Upper lobe of left lung (tissue), 6 donors: ENCODE data around the gene TEAD3. TPM values are rescaled to one million over a fixed set of nuclear protein-coding genes. Genes with fewer than 3 reads are reported as not detected.

Experiments
- ATAC-seq, 2 donors: fragments of 200-7000 bp; cut with Tn5 transposase; one replicate each; pipeline ENCODE4 v1.9.1; 2022; ENCODE audit warnings: mild to moderate bottlenecking in 2 of 2, moderate library complexity in 2 of 2; ENCODE audit not compliant: low FRiP score in 2 of 2
- DNase-seq, 2 donors: peaks; one replicate each; pipeline ENCODE4 v3.0.0-alpha.2; 2019 to 2020
- H3K27ac ChIP-seq, 4 donors: fragments of 200-600 bp; sonication (generic); one replicate each; pipeline ENCODE4 v1.5.1; 2016 to 2019
- H3K27me3 ChIP-seq, 4 donors: fragments of 200-600 bp; sonication (generic); one replicate each; pipeline ENCODE4 v1.5.1; 2017 to 2019
- H3K36me3 ChIP-seq, 4 donors: fragments of 200-600 bp; sonication (generic); one replicate each; pipeline ENCODE4 v1.5.1; 2016 to 2019
- H3K4me1 ChIP-seq, 4 donors: fragments of 200-600 bp; sonication (generic); one replicate each; pipeline ENCODE4 v1.5.1; 2018 to 2019
- H3K4me3 ChIP-seq, 4 donors: fragments of 200-600 bp; sonication (generic); one replicate each; pipeline ENCODE4 v1.5.1; 2017 to 2019; ENCODE audit warnings: mild to moderate bottlenecking in 2 of 4, moderate library complexity in 1 of 4
- H3K9me3 ChIP-seq, 4 donors: fragments of 200-600 bp; sonication (generic); one replicate each; pipeline ENCODE4 v1.5.1; 2018 to 2019
- CTCF ChIP-seq, 6 experiments: fragments of 450-650 bp in 4 of 6; fragments of 200-600 bp in 2 of 6; sonication (generic) in 2 of 6; IDR thresholded peaks; one replicate each; pipeline ENCODE4 v1.5.1; 2016 to 2019; ENCODE audit warnings: antibody characterized with exemption in 6 of 6
- EP300 ChIP-seq, 4 donors: sonication (generic); formaldehyde crosslinking; IDR thresholded peaks; one replicate each; pipeline ENCODE4 v1.5.1; 2017; ENCODE audit warnings: antibody characterized with exemption in 4 of 4, control low read depth in 2 of 4
- POLR2A ChIP-seq, 4 donors: fragments of 450-650 bp; IDR thresholded peaks; one replicate each; pipeline ENCODE4 v1.5.1; 2016 to 2017; ENCODE audit warnings: antibody characterized with exemption in 4 of 4, mild to moderate bottlenecking in 2 of 4
- POLR2AphosphoS5 ChIP-seq, 2 donors: sonication (generic); formaldehyde crosslinking; IDR thresholded peaks; one replicate each; pipeline ENCODE4 v1.5.1; 2017; ENCODE audit warnings: antibody characterized with exemption in 2 of 2
- WGBS, 2 donors: methylation state at CpG; one replicate each; pipeline ENCODE4 v1.1.5; 2017 to 2018; 5-methylcytosine and 5-hydroxymethylcytosine counted together
- total RNA-seq, 6 donors: library from RNA; depleted of rRNA in 4 of 6; stranded (reverse); fragments of >200 nt in 4 of 6; gene quantifications; one replicate each; pipeline versions ENCODE4 v1.1.0 to v1.2.1, GENCODE V29; 2016 to 2021
- donor health status: DM: no; HTN: no; CAD: no; lungs with moderate emphysema.
- donor health status: DM: no; HTN: yes; CAD: no; lungs with severe emphysema.

The TEAD3 gene
- total RNA-seq, 6 donors from 2014 or later = 19.0 to 28.2 (median 21.2) TPM

GRCh38 chr6:35488517-35488862 lies 8.4 kb downstream of the TEAD3 start:
- DNase-seq = no peak
- H3K9me3 ChIP-seq = no peaks in the 10 kb centered on the region
- no peaks in the 10 kb centered on the region for H3K27me3 ChIP-seq
- peaks cover 0 to 10% (median 0%) of the 10 kb centered on the region in 4 donors for H3K36me3 ChIP-seq
- ATAC-seq = no peak
- H3K4me3 ChIP-seq = no peak overlapping the region
- H3K4me1 ChIP-seq = peaks cover 55 to 75% (median 66%) of the 10 kb centered on the region in 4 donors
- no peak for TF ChIP-seq CTCF (IDR thresholded peaks at IDR 0.05)
- TF ChIP-seq POLR2A (IDR thresholded peaks at IDR 0.05) = no peak
- TF ChIP-seq POLR2AphosphoS5 (IDR thresholded peaks at IDR 0.05) = no peak
- no peak for TF ChIP-seq EP300 (IDR thresholded peaks at IDR 0.05)
- H3K27ac ChIP-seq = peak overlapping the region; percentile 61 to 84 (median 70)
- 64 to 74% methylated on average over 9 of the region's 9 CpGs for WGBS, 2 donors

GRCh38 chr6:35487658-35488516 lies 9.0 kb downstream of the TEAD3 start:
- Histone ChIP-seq H3K27ac (peak overlapping the region; percentile 61 to 84 (median 70)), H3K27me3 (no peaks in the 10 kb centered on the region), H3K9me3 (no peaks in the 10 kb centered on the region), H3K4me3 (no peak overlapping the region), H3K4me1 (peaks cover 53 to 70% (median 65%) of the 10 kb centered on the region in 4 donors), H3K36me3 (peaks cover 0 to 10% (median 0%) of the 10 kb centered on the region in 4 donors)
- peak in 1 of 2 donors; percentile 76 for DNase-seq
- no peak for TF ChIP-seq EP300 (IDR thresholded peaks at IDR 0.05)
- TF ChIP-seq POLR2A (IDR thresholded peaks at IDR 0.05) = no peak
- TF ChIP-seq CTCF (IDR thresholded peaks at IDR 0.05) = no peak
- TF ChIP-seq POLR2AphosphoS5 (IDR thresholded peaks at IDR 0.05) = no peak
- ATAC-seq = no peak
- 35 to 45% methylated on average over 7 to 9 of the region's 9 CpGs for WGBS, 2 donors

DNA sequence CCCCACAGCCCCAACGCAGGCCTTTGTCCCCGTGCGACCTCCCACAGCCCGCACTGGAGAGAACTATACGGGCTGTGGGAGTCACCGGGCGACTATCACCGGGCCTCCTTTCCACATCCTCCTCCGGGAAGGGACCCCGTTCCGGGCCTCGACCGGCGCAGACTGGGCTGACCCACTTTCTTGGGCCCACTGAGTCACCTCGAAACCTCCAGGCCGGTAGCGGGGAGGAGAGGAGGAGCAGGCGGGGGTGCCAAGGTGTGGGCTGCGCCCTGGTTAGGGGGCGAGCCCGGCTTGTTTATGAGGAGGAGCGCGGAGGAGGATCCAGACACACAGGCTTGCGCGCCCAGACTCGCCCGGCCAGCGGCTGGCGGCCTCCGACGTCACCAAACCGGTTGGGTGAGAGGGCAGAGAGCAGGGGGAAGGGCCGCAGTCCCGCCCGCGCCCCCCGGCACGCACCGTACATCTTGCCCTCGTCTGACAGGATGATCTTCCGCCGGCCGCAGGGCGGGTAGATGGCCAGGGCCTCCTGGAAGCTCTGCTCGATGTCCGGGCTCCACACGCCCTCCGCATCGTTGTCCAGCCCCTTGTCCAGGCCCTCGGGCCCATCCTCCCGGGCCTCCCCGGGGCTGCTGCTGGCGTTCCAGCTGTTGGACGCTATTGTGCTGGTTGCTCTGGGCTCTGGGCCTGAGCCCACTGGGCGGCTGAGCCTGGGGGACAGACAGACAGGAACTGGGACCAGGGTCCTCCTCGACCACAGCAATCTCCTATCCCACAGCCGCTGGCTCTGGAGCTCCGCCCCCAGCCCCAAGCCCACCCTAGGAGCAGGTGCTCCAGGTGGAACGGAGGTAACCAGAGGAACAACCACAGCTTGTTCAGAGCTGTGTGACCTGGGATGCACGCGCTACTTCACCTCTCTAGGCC lies 10.6 kb downstream of the TEAD3 start:
- no peaks in the 10 kb centered on the region for H3K27me3 ChIP-seq
- H3K27ac ChIP-seq = peak overlapping the region; percentile 82 to 87 (median 85)
- no peak for TF ChIP-seq CTCF (IDR thresholded peaks at IDR 0.05)
- TF ChIP-seq POLR2AphosphoS5 (IDR thresholded peaks at IDR 0.05) = peak in 1 of 2 donors; percentile 46
- peak in 2 of 4 donors; percentile 8 to 60 for TF ChIP-seq POLR2A (IDR thresholded peaks at IDR 0.05)
- ATAC-seq (peak; percentile 75 to 76), DNase-seq (peak; percentile 70 to 92)
- H3K9me3 ChIP-seq = no peaks in the 10 kb centered on the region
- 62 to 74% methylated on average over 57 to 60 of the region's 61 CpGs for WGBS, 2 donors
- H3K4me3 ChIP-seq = peak overlapping the region in 3 of 4 donors; percentile 7 to 33 (median 26)
- peaks cover 0 to 13% (median 0%) of the 10 kb centered on the region in 4 donors for H3K36me3 ChIP-seq
- peaks cover 38 to 54% (median 49%) of the 10 kb centered on the region in 4 donors for H3K4me1 ChIP-seq

- Histone ChIP-seq H3K4me3 (peak overlapping the region in 2 of 4 donors; percentile 26 to 33), H3K36me3 (peaks cover 0 to 13% (median 0%) of the 10 kb centered on the region in 4 donors), H3K4me1 (peaks cover 34 to 49% (median 44%) of the 10 kb centered on the region in 4 donors), H3K9me3 (no peaks in the 10 kb centered on the region), H3K27me3 (no peaks in the 10 kb centered on the region), H3K27ac (peak overlapping the region; percentile 82 to 87 (median 85))
- 64 to 72% methylated on average over 4 to 11 of the region's 11 CpGs for WGBS, 2 donors
- DNase-seq = peak; percentile 47 to 85
- TF ChIP-seq POLR2A (IDR thresholded peaks at IDR 0.05) (no peak), POLR2AphosphoS5 (IDR thresholded peaks at IDR 0.05) (no peak), CTCF (IDR thresholded peaks at IDR 0.05) (no peak), EP300 (IDR thresholded peaks at IDR 0.05) (no peak)
- peak; percentile 53 to 86 for ATAC-seq
These were observed 11.4 kb downstream of the TEAD3 start for GRCh38 chr6:35485402-35485877.
